B cell (primary cell): ENCODE data around the gene ZNF24.

Source experiments
- EZH2 ChIP-seq: IDR thresholded peaks from 2 replicates; pipeline ENCODE4 v1.6.1; 2012; ENCODE audit warnings: borderline replicate concordance, low read depth, mild to moderate bottlenecking, moderate library complexity, low read length; ENCODE audit not compliant: insufficient read depth, poor library complexity, severe bottlenecking
- TF ChIP-seq, protein P1 (sequence below): fragments of 200-600 bp; IDR thresholded peaks from one replicate; pipeline ENCODE4 v1.8.0; 2022; ENCODE audit warnings: antibody characterized with exemption, mild to moderate bottlenecking

DNA sequence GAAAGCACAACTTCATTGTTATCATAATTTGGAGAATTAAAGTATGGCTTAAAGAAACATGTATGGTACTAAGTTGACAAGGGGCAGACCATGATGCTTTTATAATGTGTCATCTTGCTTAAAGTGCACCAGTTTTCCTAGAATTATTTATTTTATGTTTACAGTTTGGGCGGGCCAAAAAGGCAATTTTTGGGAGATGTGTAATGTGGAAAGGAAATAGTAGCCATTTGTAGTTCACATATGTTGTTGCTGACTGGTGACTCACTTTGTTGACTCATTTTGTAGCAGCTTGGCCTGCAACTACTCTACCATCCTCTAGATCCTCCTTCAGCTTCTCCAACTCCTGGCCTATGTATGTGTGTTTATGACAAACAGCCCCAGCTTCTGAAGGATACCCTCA, 61.9 kb downstream of the ZNF24 start:
- TF ChIP-seq, protein P1, sequence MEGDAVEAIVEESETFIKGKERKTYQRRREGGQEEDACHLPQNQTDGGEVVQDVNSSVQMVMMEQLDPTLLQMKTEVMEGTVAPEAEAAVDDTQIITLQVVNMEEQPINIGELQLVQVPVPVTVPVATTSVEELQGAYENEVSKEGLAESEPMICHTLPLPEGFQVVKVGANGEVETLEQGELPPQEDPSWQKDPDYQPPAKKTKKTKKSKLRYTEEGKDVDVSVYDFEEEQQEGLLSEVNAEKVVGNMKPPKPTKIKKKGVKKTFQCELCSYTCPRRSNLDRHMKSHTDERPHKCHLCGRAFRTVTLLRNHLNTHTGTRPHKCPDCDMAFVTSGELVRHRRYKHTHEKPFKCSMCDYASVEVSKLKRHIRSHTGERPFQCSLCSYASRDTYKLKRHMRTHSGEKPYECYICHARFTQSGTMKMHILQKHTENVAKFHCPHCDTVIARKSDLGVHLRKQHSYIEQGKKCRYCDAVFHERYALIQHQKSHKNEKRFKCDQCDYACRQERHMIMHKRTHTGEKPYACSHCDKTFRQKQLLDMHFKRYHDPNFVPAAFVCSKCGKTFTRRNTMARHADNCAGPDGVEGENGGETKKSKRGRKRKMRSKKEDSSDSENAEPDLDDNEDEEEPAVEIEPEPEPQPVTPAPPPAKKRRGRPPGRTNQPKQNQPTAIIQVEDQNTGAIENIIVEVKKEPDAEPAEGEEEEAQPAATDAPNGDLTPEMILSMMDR: no peak
- no peak for TF ChIP-seq EZH2
